DMS 273 (cell line): ENCODE measurements around the gene GSTK1.
A peak's percentile ranks its signal among the peaks of the same experiment; 100 is the strongest.
"Not testable (repeated sequence)": the region's sequence is repeated elsewhere in the genome, so short reads cannot be mapped to it uniquely, and the experiment has no call there.

Source experiments
- DNase-seq: peaks from one replicate; lab custom pipeline; 2025; ENCODE audit not compliant: unreplicated experiment; lab: John Stamatoyannopoulos, UW

The GSTK1 gene

GRCh38 chr7:143263266-143264195 lies at the start of gene GSTK1:
TSS of gene GSTK1 (plus strand) at chr7:143263441. CDS start at chr7:143263514, 73 bp downstream.
- DNase-seq, result peak; percentile 87

GRCh38 chr7:143213478-143213877 lies 49.8 kb upstream of the GSTK1 start:
- not testable (repeated sequence) for DNase-seq

GRCh38 chr7:143214789-143215679 lies 48.2 kb upstream of the GSTK1 start:
- peak; percentile 93 for DNase-seq

GRCh38 chr7:143216151-143216550 lies 47.1 kb upstream of the GSTK1 start:
- no peak for DNase-seq

- no peak for DNase-seq
Measured at GRCh38 chr7:143216686-143217085, 46.6 kb upstream of the GSTK1 start.

GRCh38 chr7:143217806-143218205 lies 45.4 kb upstream of the GSTK1 start:
- peak; percentile 41 for DNase-seq

GRCh38 chr7:143221286-143221685 lies 42.0 kb upstream of the GSTK1 start:
- DNase-seq, result no peak

- DNase-seq, result no peak
Measured at GRCh38 chr7:143221737-143222136, 41.5 kb upstream of the GSTK1 start, which contains the start of gene TAS2R40. TSS of gene TAS2R40 (plus strand) at chr7:143222037. CDS start at chr7:143222079, 42 bp downstream.

GRCh38 chr7:143222782-143223181 lies 40.5 kb upstream of the GSTK1 start:
- DNase-seq, result no peak

- DNase-seq, result no peak
Measured at GRCh38 chr7:143223784-143224183, 39.5 kb upstream of the GSTK1 start.

GRCh38 chr7:143225047-143225446 lies 38.2 kb upstream of the GSTK1 start:
- DNase-seq, result no peak

GRCh38 chr7:143227806-143228205 lies 35.4 kb upstream of the GSTK1 start:
- DNase-seq, result no peak

GRCh38 chr7:143229054-143229790 lies 34.0 kb upstream of the GSTK1 start:
- no peak for DNase-seq

GRCh38 chr7:143230602-143231457 lies 32.4 kb upstream of the GSTK1 start:
- DNase-seq, result no peak

GRCh38 chr7:143233816-143234532 lies 29.3 kb upstream of the GSTK1 start:
- DNase-seq, result no peak

GRCh38 chr7:143234533-143234875 lies 28.7 kb upstream of the GSTK1 start:
- DNase-seq, result no peak

- DNase-seq, result no peak
Measured at GRCh38 chr7:143235561-143235960, 27.7 kb upstream of the GSTK1 start.

GRCh38 chr7:143236408-143236990 lies 26.7 kb upstream of the GSTK1 start:
- DNase-seq, result no peak

GRCh38 chr7:143237366-143237765 lies 25.9 kb upstream of the GSTK1 start:
- DNase-seq, result no peak
